Activated CD8-positive, alpha-beta T cell treated with anti-CD3 and anti-CD28 coated beads for 36 hours (primary cell): ENCODE results near the gene AKAP4. TPM values are rescaled to one million over a fixed set of nuclear protein-coding genes. Genes with fewer than 3 reads are reported as not detected.

Experiments
- ATAC-seq: fragments of 200-7000 bp; cut with Tn5 transposase; one replicate; pipeline ENCODE4 v1.10.0; 2021; ENCODE audit warnings: mild to moderate bottlenecking, moderate library complexity
- CTCF ChIA-PET: fragments of 350-600 bp; sonication (Branson Sonifier 250); formaldehyde crosslinking; loops from one replicate; lab custom pipeline; 2021; ENCODE audit warnings: antibody characterized with exemption; lab: Charles Lee
- POLR2A ChIA-PET: fragments of 350-600 bp; sonication (Branson Sonifier 250); formaldehyde crosslinking; loops from one replicate; lab custom pipeline; 2021; ENCODE audit warnings: antibody characterized with exemption; lab: Charles Lee
- DNase-seq: peaks from one replicate; pipeline ENCODE4 v3.0.0-alpha.2; 2020
- H3K27ac Mint-ChIP-seq: one replicate; pipeline ENCODE4 v1.8.0; 2021; ENCODE audit warnings: mild to moderate bottlenecking, mixed read lengths
- H3K27me3 Mint-ChIP-seq: one replicate; pipeline ENCODE4 v1.8.0; 2021; ENCODE audit warnings: mixed read lengths
- H3K36me3 Mint-ChIP-seq: one replicate; pipeline ENCODE4 v1.8.0; 2021; ENCODE audit warnings: low read depth, mixed read lengths
- H3K4me1 Mint-ChIP-seq: one replicate; pipeline ENCODE4 v1.8.0; 2021; ENCODE audit warnings: low read depth, mixed read lengths
- H3K4me3 Mint-ChIP-seq: one replicate; pipeline ENCODE4 v1.8.0; 2021; ENCODE audit warnings: mild to moderate bottlenecking, moderate library complexity, mixed read lengths
- H3K9me3 Mint-ChIP-seq: one replicate; pipeline ENCODE4 v1.8.0; 2021; ENCODE audit warnings: mixed read lengths
- intact Hi-C: fragments of 100-400 bp; cut with micrococcal nuclease; formaldehyde crosslinking; loops from one replicate; pipeline ENCODE4 v1.10.0; 2022
- total RNA-seq, 2 experiments: library from RNA; stranded (reverse); gene quantifications; one replicate each; pipeline ENCODE4 v1.2.3, GENCODE V29; 2021
- TF ChIP-seq, protein P1 (sequence below): fragments of 200-600 bp; IDR thresholded peaks from one replicate; pipeline ENCODE4 v1.8.0; 2022; ENCODE audit warnings: antibody characterized with exemption, mild to moderate bottlenecking

The AKAP4 gene
- total RNA-seq, 2 experiments from 2014 or later: not detected

DNA sequence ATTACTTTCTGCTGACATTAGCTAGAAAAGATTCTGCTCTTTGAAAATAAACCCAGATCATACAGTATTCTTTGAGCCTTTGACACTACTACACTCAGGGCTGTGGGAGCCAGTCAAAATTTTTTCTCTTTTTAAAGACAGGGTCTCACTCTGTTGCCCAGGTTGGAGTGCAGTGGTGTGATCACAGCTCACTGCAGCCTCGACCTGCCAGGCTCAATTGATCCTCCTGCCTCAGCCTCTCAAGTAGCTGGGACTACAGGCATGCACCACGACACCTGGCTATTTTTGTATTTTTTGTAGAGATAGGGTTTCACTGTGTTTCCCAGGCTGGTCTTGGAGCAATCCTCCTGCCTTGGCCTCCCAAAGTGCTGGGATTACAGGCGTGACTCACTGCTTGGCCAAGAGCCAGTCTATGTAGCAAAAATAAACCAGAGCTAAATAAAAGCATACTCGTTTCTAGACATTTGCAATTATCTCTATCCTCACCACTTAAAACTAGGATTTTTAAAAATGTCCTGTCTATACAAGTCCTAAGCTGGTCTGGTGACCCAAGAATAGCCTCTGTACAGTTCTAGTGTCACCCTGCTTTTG, 43.2 kb downstream of the AKAP4 start:
- Mint-ChIP-seq H3K9me3 (no peaks in the 10 kb centered on the region), H3K36me3 (no peaks in the 10 kb centered on the region), H3K27me3 (no peaks in the 10 kb centered on the region), H3K27ac (no peak overlapping the region), H3K4me1 (no peaks in the 10 kb centered on the region), H3K4me3 (no peak overlapping the region)
- ChIA-PET CTCF (no interaction called here), POLR2A (no interaction called here)
- ATAC-seq: no peak
- intact Hi-C loops: no loop called here
- TF ChIP-seq, protein P1, sequence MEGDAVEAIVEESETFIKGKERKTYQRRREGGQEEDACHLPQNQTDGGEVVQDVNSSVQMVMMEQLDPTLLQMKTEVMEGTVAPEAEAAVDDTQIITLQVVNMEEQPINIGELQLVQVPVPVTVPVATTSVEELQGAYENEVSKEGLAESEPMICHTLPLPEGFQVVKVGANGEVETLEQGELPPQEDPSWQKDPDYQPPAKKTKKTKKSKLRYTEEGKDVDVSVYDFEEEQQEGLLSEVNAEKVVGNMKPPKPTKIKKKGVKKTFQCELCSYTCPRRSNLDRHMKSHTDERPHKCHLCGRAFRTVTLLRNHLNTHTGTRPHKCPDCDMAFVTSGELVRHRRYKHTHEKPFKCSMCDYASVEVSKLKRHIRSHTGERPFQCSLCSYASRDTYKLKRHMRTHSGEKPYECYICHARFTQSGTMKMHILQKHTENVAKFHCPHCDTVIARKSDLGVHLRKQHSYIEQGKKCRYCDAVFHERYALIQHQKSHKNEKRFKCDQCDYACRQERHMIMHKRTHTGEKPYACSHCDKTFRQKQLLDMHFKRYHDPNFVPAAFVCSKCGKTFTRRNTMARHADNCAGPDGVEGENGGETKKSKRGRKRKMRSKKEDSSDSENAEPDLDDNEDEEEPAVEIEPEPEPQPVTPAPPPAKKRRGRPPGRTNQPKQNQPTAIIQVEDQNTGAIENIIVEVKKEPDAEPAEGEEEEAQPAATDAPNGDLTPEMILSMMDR: no peak
- no peak for DNase-seq

DNA sequence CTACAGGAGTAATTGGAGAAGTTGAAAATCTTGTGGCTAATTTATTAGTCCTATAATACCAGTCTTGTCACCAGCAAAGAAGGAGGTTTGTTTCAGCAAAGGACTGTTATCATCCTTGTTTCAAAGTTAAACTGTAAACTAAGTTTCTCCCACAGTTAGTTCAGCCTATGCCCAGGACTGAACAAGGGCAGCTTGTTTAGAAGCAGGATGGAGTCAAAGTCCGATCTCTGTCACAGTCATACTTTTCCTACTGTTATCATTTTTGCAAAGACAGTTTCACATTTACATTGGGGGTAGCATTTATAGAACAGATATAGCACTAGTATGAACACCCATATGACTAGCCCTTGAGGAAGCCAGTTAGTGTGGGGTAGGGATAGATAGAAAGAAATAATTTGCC, 46.4 kb downstream of the AKAP4 start:
- ATAC-seq (no peak), DNase-seq (no peak)
- POLR2A ChIA-PET: no interaction called here
- Mint-ChIP-seq H3K27ac (no peak overlapping the region), H3K4me3 (no peak overlapping the region), H3K4me1 (no peaks in the 10 kb centered on the region), H3K9me3 (no peaks in the 10 kb centered on the region), H3K27me3 (no peaks in the 10 kb centered on the region), H3K36me3 (no peaks in the 10 kb centered on the region)
- intact Hi-C loops: no loop called here
- TF ChIP-seq, protein P1: no peak
- CTCF ChIA-PET: no interaction called here

DNA sequence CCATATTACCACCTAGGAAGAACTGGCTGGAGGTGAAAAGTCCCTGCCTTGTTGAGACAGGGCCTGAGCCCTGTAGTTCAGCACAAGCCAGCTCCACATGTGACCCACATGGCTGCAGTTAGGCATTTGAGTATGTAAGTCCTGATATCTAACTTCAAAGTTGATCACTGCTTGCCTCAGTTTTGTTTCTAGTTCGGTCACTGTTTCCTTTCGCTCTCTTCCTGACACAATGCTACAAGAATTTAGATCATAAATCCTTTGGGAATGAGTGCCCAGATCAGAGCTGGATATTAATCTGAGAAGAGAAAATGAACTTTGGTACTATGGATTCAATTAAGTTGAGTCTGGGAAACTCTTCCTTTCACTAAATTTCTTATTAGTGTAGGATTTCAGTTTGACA, 48.4 kb downstream of the AKAP4 start:
- no peaks in the 10 kb centered on the region for H3K36me3 Mint-ChIP-seq
- H3K27ac Mint-ChIP-seq: no peak overlapping the region
- no peak overlapping the region for H3K4me3 Mint-ChIP-seq
- no peaks in the 10 kb centered on the region for H3K27me3 Mint-ChIP-seq
- POLR2A ChIA-PET: no interaction called here
- H3K4me1 Mint-ChIP-seq: no peaks in the 10 kb centered on the region
- CTCF ChIA-PET: interaction anchor here (0.6 kb wide), 1 partner anchor 37 kb away, joined by 3 read pairs; no protein-coding TSS in a partner anchor
- intact Hi-C loops: no loop called here
- TF ChIP-seq, protein P1: no peak
- no peaks in the 10 kb centered on the region for H3K9me3 Mint-ChIP-seq
- DNase-seq: no peak
- ATAC-seq: no peak

DNA sequence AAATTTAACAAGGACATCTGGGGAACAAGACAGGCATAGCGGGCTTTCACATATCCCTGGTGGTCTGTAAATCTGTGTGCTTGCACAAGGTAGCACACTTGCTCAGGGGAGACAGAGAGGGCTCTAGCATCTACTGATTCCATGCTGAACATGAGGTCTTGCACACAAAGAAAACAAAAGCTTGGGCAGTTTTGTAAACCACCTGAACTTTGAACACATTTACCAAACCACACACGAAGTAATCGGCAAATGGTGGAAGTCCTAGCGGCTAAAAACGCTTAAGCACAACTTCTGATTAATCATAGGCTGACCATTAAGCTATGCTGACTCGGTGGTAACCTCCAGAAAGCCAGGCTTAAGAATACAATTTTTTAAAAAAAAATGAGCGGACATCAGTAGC, 52.8 kb downstream of the AKAP4 start:
- no peak overlapping the region for H3K4me3 Mint-ChIP-seq
- CTCF ChIA-PET: no interaction called here
- H3K9me3 Mint-ChIP-seq: no peaks in the 10 kb centered on the region
- POLR2A ChIA-PET: no interaction called here
- intact Hi-C loops: no loop called here
- TF ChIP-seq, protein P1: no peak
- no peaks in the 10 kb centered on the region for H3K27me3 Mint-ChIP-seq
- ATAC-seq (no peak), DNase-seq (no peak)
- H3K4me1 Mint-ChIP-seq: no peaks in the 10 kb centered on the region
- no peaks in the 10 kb centered on the region for H3K36me3 Mint-ChIP-seq
- H3K27ac Mint-ChIP-seq: no peak overlapping the region

Other genes starting within 250 kb of the AKAP4 start
- gene CCNB3, start 3.8 kb upstream of the AKAP4 start, total RNA-seq: under 1 TPM; 0.25 to 0.51 TPM